ENCODE data around the gene EGFL7. TPM values are rescaled to one million over a fixed set of nuclear protein-coding genes. Genes with fewer than 3 reads are reported as not detected.

The EGFL7 gene
- total RNA-seq, 1 experiment from 2014 or later, result 60.2 TPM

- no peak for DNase-seq (ENCODE audit: low spot score)
Observed at GRCh38 chr9:136718345-136719194, 55.9 kb downstream of the EGFL7 start.

- no peak for DNase-seq (ENCODE audit: low spot score)
Observed at GRCh38 chr9:136719195-136719880, 56.6 kb downstream of the EGFL7 start.

GRCh38 chr9:136720251-136720897 is 57.7 kb downstream of the EGFL7 start:
- no peak for DNase-seq (ENCODE audit: low spot score)

GRCh38 chr9:136720898-136721338 is 58.2 kb downstream of the EGFL7 start:
- DNase-seq (ENCODE audit: low spot score), result no peak

GRCh38 chr9:136721339-136722092 is 58.8 kb downstream of the EGFL7 start:
- no peak for DNase-seq (ENCODE audit: low spot score)

Other genes starting within 250 kb of the EGFL7 start
- gene INPP5E, start 223.1 kb upstream of the EGFL7 start, total RNA-seq (2014; rRNA removed; shearing (Covaris generic)), result 2.4 and 3.9 TPM in 2 replicates
- 18.7 and 19.0 TPM in 2 replicates for gene SEC16A, start 179.9 kb upstream of the EGFL7 start, total RNA-seq (2014; rRNA removed; shearing (Covaris generic))
- gene NOTCH1, start 116.9 kb upstream of the EGFL7 start, total RNA-seq (2014; rRNA removed; shearing (Covaris generic)), result 2.4 and 3.2 TPM in 2 replicates
- gene AGPAT2, start 24.5 kb downstream of the EGFL7 start, total RNA-seq (2014; rRNA removed; shearing (Covaris generic)), result 32.3 and 33.8 TPM in 2 replicates
- 3.8 and 6.1 TPM in 2 replicates for gene DIPK1B, start 49.7 kb downstream of the EGFL7 start, total RNA-seq (2014; rRNA removed; shearing (Covaris generic))
- not detected in 2 replicates for gene LCN10, start 80.0 kb downstream of the EGFL7 start, total RNA-seq (2014; rRNA removed; shearing (Covaris generic))
- not detected in 2 replicates for gene LCN6, start 85.6 kb downstream of the EGFL7 start, total RNA-seq (2014; rRNA removed; shearing (Covaris generic))
- not detected in 2 replicates for gene LCN8, start 95.3 kb downstream of the EGFL7 start, total RNA-seq (2014; rRNA removed; shearing (Covaris generic))
- not detected in 2 replicates for gene LCN15, start 101.6 kb downstream of the EGFL7 start, total RNA-seq (2014; rRNA removed; shearing (Covaris generic))
- gene TMEM141, start 128.4 kb downstream of the EGFL7 start, total RNA-seq (2014; rRNA removed; shearing (Covaris generic)), result 87.0 and 93.0 TPM in 2 replicates
- gene CCDC183, start 133.4 kb downstream of the EGFL7 start, total RNA-seq (2014; rRNA removed; shearing (Covaris generic)), result 0.47 TPM in 1 of 2 replicates, not detected in the other
- 23.6 and 35.0 TPM in 2 replicates for gene RABL6, start 145.0 kb downstream of the EGFL7 start, total RNA-seq (2014; rRNA removed; shearing (Covaris generic))
- gene AJM1, start 179.6 kb downstream of the EGFL7 start, total RNA-seq (2014; rRNA removed; shearing (Covaris generic)), result 0.06 and 0.21 TPM in 2 replicates
- gene PHPT1, start 186.5 kb downstream of the EGFL7 start, total RNA-seq (2014; rRNA removed; shearing (Covaris generic)), result 100 and 119 TPM in 2 replicates
- 0.12 and 0.15 TPM in 2 replicates for gene MAMDC4, start 189.4 kb downstream of the EGFL7 start, total RNA-seq (2014; rRNA removed; shearing (Covaris generic))
- gene EDF1, start 203.4 kb downstream of the EGFL7 start, total RNA-seq (2014; rRNA removed; shearing (Covaris generic)), result 458 and 510 TPM in 2 replicates
- 8.1 and 11.3 TPM in 2 replicates for gene TRAF2, start 223.6 kb downstream of the EGFL7 start, total RNA-seq (2014; rRNA removed; shearing (Covaris generic))

Measured in H4 (cell line).